Measurements from ENCODE around the gene PHOSPHO2. TPM values are rescaled to one million over a fixed set of nuclear protein-coding genes. Genes with fewer than 3 reads are reported as not detected.

PHOSPHO2 gene
- total and polyA plus RNA-seq, 9 of the 15 experiments (the other 6 are each of a cell fraction or from before 2014, with no cell fraction given): 7.8 to 19.1 (median 11.7) TPM

- TF ChIP-seq CHCHD3 (CRISPR knock-in tag; IDR thresholded peaks at IDR 0.05) (no peak), KDM4B (IDR thresholded peaks at IDR 0.05; ENCODE audit: borderline replicate concordance in 2 of 2, low read depth in 1 of 2) (no peak), E2F4 (CRISPR knock-in tag; IDR thresholded peaks at IDR 0.05; ENCODE audit: low read depth) (no peak), ZBTB33 (CRISPR knock-in tag; IDR thresholded peaks at IDR 0.05) (no peak), CHD2 (IDR thresholded peaks at IDR 0.05; ENCODE audit: low read depth, low read length) (no peak), BRF1 (IDR thresholded peaks at IDR 0.05; ENCODE audit: borderline replicate concordance, extremely low read depth, insufficient read length) (no peak), GTF2F1 (IDR thresholded peaks at IDR 0.05; ENCODE audit: low read depth, low read length) (no peak), TCF15 (CRISPR knock-in tag; IDR thresholded peaks at IDR 0.05) (peak; percentile 98), RBM22 (IDR thresholded peaks at IDR 0.05; ENCODE audit: low read depth, low read length, poor library complexity, severe bottlenecking) (no peak), FOXK1 (CRISPR knock-in tag; IDR thresholded peaks at IDR 0.05; ENCODE audit: borderline replicate concordance) (peak; percentile 53; the same call in 1 of the 2 replicates), TBP (optimal IDR thresholded peaks at IDR 0.05; ENCODE audit: low read depth, low read length) (no peak), ZZZ3 (IDR thresholded peaks at IDR 0.05) (no peak), RBM15 (IDR thresholded peaks at IDR 0.05; ENCODE audit: insufficient read depth, low read length) (no peak), SMARCC2 (IDR thresholded peaks at IDR 0.05; ENCODE audit: low read depth) (no peak), MXI1 (IDR thresholded peaks at IDR 0.05; ENCODE audit: low read depth, low read length) (no peak), PHB2 (IDR thresholded peaks at IDR 0.05; ENCODE audit: low read depth) (no peak), LARP7 (IDR thresholded peaks at IDR 0.05) (no peak), FOXP1 (CRISPR knock-in tag; IDR thresholded peaks at IDR 0.05) (no peak), TEAD4 (IDR thresholded peaks at IDR 0.05; ENCODE audit: low read length) (no peak), TEAD4 (CRISPR knock-in tag; IDR thresholded peaks at IDR 0.05; ENCODE audit: borderline replicate concordance) (no peak), SIRT6 (IDR thresholded peaks at IDR 0.05; ENCODE audit: low read depth, low read length) (no peak), BMI1 (IDR thresholded peaks at IDR 0.05; ENCODE audit: low read length) (no peak), ASH1L (IDR thresholded peaks at IDR 0.05; ENCODE audit: borderline replicate concordance, low read depth, partially characterized antibody) (no peak), DLX4 (CRISPR knock-in tag; IDR thresholded peaks at IDR 0.05) (no peak), TAL1 (IDR thresholded peaks at IDR 0.05) (no peak), ZC3H11A (IDR thresholded peaks at IDR 0.05; ENCODE audit: low read depth, low read length) (no peak), PHF21A (IDR thresholded peaks at IDR 0.05; ENCODE audit: borderline replicate concordance, low read depth) (no peak)
Measured at GRCh38 chr2:169711751-169712509, 17.7 kb downstream of the PHOSPHO2 start (continued).
